Neural progenitor cell (in vitro differentiated cells): ENCODE measurements around the gene ABCB10. TPM values are rescaled to one million over a fixed set of nuclear protein-coding genes. Genes with fewer than 3 reads are reported as not detected.

Experiments used
- DNase-seq: peaks from one replicate; pipeline ENCODE4 v3.0.0-alpha.2; 2016; ENCODE audit warnings: low spot score
- H2AFZ ChIP-seq: fragments of 200-600 bp; sonication (generic); replicated peaks from 2 replicates; pipeline ENCODE4 v1.6.1; 2016; ENCODE audit warnings: antibody characterized with exemption
- H3F3A ChIP-seq: fragments of 200-600 bp; sonication (generic); 2 replicates; pipeline ENCODE4 v1.6.1; 2016; ENCODE audit warnings: antibody characterized with exemption, low read depth
- H3K27ac ChIP-seq: fragments of 200-600 bp; sonication (generic); 2 replicates; pipeline ENCODE4 v1.5.1; 2016; ENCODE audit warnings: mild to moderate bottlenecking
- H3K27me3 ChIP-seq: fragments of 200-600 bp; sonication (generic); 2 replicates; pipeline ENCODE4 v1.6.1; 2016; ENCODE audit warnings: mild to moderate bottlenecking, moderate library complexity
- H3K36me3 ChIP-seq: fragments of 200-600 bp; sonication (generic); 2 replicates; pipeline ENCODE4 v1.5.1; 2016
- H3K4me1 ChIP-seq: fragments of 200-600 bp; sonication (generic); 2 replicates; pipeline ENCODE4 v1.6.1; 2016; ENCODE audit warnings: mixed run types
- H3K4me2 ChIP-seq: fragments of 200-600 bp; sonication (generic); 2 replicates; pipeline ENCODE4 v1.6.1; 2016
- H3K4me3 ChIP-seq: fragments of 200-600 bp; sonication (generic); 2 replicates; pipeline ENCODE4 v1.5.1; 2016
- H3K79me2 ChIP-seq: fragments of 200-600 bp; sonication (generic); 2 replicates; pipeline ENCODE4 v1.6.1; 2016; ENCODE audit warnings: low read depth
- H3K9ac ChIP-seq: fragments of 200-600 bp; sonication (generic); 2 replicates; pipeline ENCODE4 v1.6.1; 2016
- H3K9me3 ChIP-seq: fragments of 200-600 bp; sonication (generic); 2 replicates; pipeline ENCODE4 v1.5.1; 2016; ENCODE audit warnings: low read depth
- H4K20me1 ChIP-seq: fragments of 200-600 bp; sonication (generic); 2 replicates; pipeline ENCODE4 v1.6.1; 2016; ENCODE audit warnings: low read depth
- H3K27ac Mint-ChIP-seq: 3 replicates; pipeline ENCODE4 v1.8.0; 2021; ENCODE audit warnings: mixed read lengths
- H3K27me3 Mint-ChIP-seq: 2 replicates; pipeline ENCODE4 v1.8.0; 2022; ENCODE audit warnings: low read depth, mild to moderate bottlenecking, inconsistent platforms, moderate library complexity, mixed read lengths; ENCODE audit not compliant: insufficient read depth
- H3K36me3 Mint-ChIP-seq: 3 replicates; pipeline ENCODE4 v1.8.0; 2021; ENCODE audit warnings: mixed read lengths
- H3K4me1 Mint-ChIP-seq: 3 replicates; pipeline ENCODE4 v1.8.0; 2021; ENCODE audit warnings: mixed read lengths
- H3K4me3 Mint-ChIP-seq: 3 replicates; pipeline ENCODE4 v1.8.0; 2021; ENCODE audit warnings: mild to moderate bottlenecking, moderate library complexity, mixed read lengths
- H3K9me3 Mint-ChIP-seq: 3 replicates; pipeline ENCODE4 v1.8.0; 2020; ENCODE audit warnings: mixed read lengths
- EZH2 ChIP-seq: fragments of 200-600 bp; sonication (generic); IDR thresholded peaks from 2 replicates; pipeline ENCODE4 v1.6.1; 2017; ENCODE audit warnings: antibody characterized with exemption, mild to moderate bottlenecking, moderate library complexity
- EZH2phosphoT487 ChIP-seq: fragments of 200-600 bp; sonication (generic); IDR thresholded peaks from 2 replicates; pipeline ENCODE4 v1.6.1; 2017; ENCODE audit warnings: antibody characterized with exemption
- total RNA-seq: library from RNA; depleted of rRNA; stranded (reverse); fragments of >200 nt; gene quantifications from 2 replicates; pipeline ENCODE4 v1.2.3, GENCODE V29; 2015; ENCODE audit warnings: low replicate concordance
- TF ChIP-seq, protein P1 (sequence below): fragments of 200-600 bp; sonication (generic); IDR thresholded peaks from 2 replicates; pipeline ENCODE4 v1.5.1; 2017; ENCODE audit warnings: antibody characterized with exemption, mild to moderate bottlenecking

Gene ABCB10
- total RNA-seq, 1 donor from 2014 or later: 11.9 TPM

- Mint-ChIP-seq H3K27me3 (peaks cover 4% of the 10 kb centered on the region), H3K27ac (no peak overlapping the region), H3K36me3 (no peaks in the 10 kb centered on the region), H3K9me3 (no peaks in the 10 kb centered on the region), H3K4me3 (no peak overlapping the region), H3K4me1 (peaks cover 10% of the 10 kb centered on the region)
- Histone ChIP-seq H3K4me3 (no peak overlapping the region), H4K20me1 (no peaks in the 10 kb centered on the region), H3K9me3 (no peaks in the 10 kb centered on the region), H3K4me1 (peaks cover 13% of the 10 kb centered on the region), H3K27ac (peak overlapping the region; percentile 67), H3K36me3 (no peaks in the 10 kb centered on the region), H3K4me2 (peak overlapping the region; percentile 61), H3K79me2 (no peaks in the 10 kb centered on the region), H3F3A (peaks cover 13% of the 10 kb centered on the region), H3K27me3 (no peaks in the 10 kb centered on the region), H2AFZ (peak overlapping the region; percentile 99), H3K9ac (no peak overlapping the region)
- no peak for TF ChIP-seq EZH2phosphoT487
- TF ChIP-seq EZH2: no peak
- TF ChIP-seq, protein P1, sequence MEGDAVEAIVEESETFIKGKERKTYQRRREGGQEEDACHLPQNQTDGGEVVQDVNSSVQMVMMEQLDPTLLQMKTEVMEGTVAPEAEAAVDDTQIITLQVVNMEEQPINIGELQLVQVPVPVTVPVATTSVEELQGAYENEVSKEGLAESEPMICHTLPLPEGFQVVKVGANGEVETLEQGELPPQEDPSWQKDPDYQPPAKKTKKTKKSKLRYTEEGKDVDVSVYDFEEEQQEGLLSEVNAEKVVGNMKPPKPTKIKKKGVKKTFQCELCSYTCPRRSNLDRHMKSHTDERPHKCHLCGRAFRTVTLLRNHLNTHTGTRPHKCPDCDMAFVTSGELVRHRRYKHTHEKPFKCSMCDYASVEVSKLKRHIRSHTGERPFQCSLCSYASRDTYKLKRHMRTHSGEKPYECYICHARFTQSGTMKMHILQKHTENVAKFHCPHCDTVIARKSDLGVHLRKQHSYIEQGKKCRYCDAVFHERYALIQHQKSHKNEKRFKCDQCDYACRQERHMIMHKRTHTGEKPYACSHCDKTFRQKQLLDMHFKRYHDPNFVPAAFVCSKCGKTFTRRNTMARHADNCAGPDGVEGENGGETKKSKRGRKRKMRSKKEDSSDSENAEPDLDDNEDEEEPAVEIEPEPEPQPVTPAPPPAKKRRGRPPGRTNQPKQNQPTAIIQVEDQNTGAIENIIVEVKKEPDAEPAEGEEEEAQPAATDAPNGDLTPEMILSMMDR: no peak
- no peak for DNase-seq
Measured at GRCh38 chr1:229578168-229579058, 19.9 kb upstream of the ABCB10 start.

DNA sequence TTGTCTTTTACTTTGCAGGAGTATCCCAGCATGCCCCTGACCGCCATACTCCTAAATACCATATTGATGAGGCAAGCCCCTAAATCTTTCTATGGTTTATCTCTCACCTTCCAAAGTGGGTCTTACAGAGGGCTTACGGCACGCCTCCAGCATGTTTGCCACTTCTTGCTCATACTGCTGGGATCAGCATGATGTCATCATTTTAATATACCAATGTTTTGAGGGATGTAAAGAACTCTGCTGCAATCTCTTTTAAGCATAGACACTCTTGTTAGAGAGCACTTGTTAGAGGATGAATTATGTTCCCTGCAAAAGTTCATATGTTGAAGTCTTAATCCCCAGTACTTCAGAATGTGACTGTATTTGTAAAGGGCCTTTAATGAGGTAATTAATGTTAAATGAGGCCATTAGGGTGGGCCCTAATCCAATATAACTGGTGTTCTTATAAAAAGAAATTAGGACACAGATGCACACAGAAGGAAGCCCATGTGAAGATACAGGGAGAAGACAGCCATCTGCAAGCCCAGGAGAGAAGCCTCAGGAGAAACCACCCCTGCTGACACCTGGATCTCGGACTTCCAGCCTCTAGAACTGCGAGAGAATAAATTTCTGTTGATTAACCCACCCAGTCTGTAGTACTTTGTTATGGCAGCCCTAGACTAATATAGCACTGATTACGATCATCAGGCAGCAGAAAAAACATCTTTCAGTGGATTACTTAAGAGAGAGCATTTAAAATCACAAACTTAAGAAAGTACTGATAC lies 16.4 kb upstream of the ABCB10 start:
- no peak overlapping the region for H3K4me3 Mint-ChIP-seq
- no peaks in the 10 kb centered on the region for H4K20me1 ChIP-seq

GRCh38 chr1:229572286-229572685 lies 13.8 kb upstream of the ABCB10 start:
- Mint-ChIP-seq H3K4me3 (no peak overlapping the region), H3K9me3 (no peaks in the 10 kb centered on the region), H3K27ac (no peak overlapping the region), H3K36me3 (no peaks in the 10 kb centered on the region), H3K27me3 (peaks cover 4% of the 10 kb centered on the region), H3K4me1 (no peaks in the 10 kb centered on the region)
- Histone ChIP-seq H3F3A (peaks cover 3% of the 10 kb centered on the region), H3K9me3 (no peaks in the 10 kb centered on the region), H3K4me1 (no peaks in the 10 kb centered on the region), H3K9ac (no peak overlapping the region), H2AFZ (no peak overlapping the region), H3K4me3 (no peak overlapping the region), H3K27ac (no peak overlapping the region), H3K36me3 (no peaks in the 10 kb centered on the region), H3K79me2 (no peaks in the 10 kb centered on the region), H3K4me2 (no peak overlapping the region), H3K27me3 (no peaks in the 10 kb centered on the region), H4K20me1 (no peaks in the 10 kb centered on the region)
- no peak for DNase-seq
- no peak for TF ChIP-seq EZH2phosphoT487
- no peak for TF ChIP-seq EZH2
- TF ChIP-seq, protein P1: no peak

More for the DNA sequence above, 16.4 kb upstream of the ABCB10 start:
- no peaks in the 10 kb centered on the region for H3K27me3 ChIP-seq
- no peak overlapping the region for H2AFZ ChIP-seq
- H3K36me3 ChIP-seq: no peaks in the 10 kb centered on the region
- no peak overlapping the region for H3K4me2 ChIP-seq
- H3K9ac ChIP-seq: no peak overlapping the region
- no peaks in the 10 kb centered on the region for H3K79me2 ChIP-seq
- H3K27ac ChIP-seq: no peak overlapping the region
- H3K4me3 ChIP-seq: no peak overlapping the region
- H3K4me1 ChIP-seq: peaks cover 13% of the 10 kb centered on the region
- Mint-ChIP-seq H3K27ac (no peak overlapping the region), H3K36me3 (no peaks in the 10 kb centered on the region), H3K9me3 (no peaks in the 10 kb centered on the region), H3K4me1 (peaks cover 10% of the 10 kb centered on the region), H3K27me3 (peaks cover 4% of the 10 kb centered on the region)
- H3F3A ChIP-seq: peaks cover 13% of the 10 kb centered on the region
- TF ChIP-seq EZH2phosphoT487 (no peak), EZH2 (no peak)
- TF ChIP-seq, protein P1: no peak
- DNase-seq: no peak
- no peaks in the 10 kb centered on the region for H3K9me3 ChIP-seq
